ENCODE data around the gene CDYL.
"Not testable (repeated sequence)": the region's sequence is repeated elsewhere in the genome, so short reads cannot be mapped to it uniquely, and the experiment has no call there.

The CDYL gene

GRCh38 chr6:4969609-4970285, 193.5 kb downstream of the CDYL start:
- DNase-seq: no peak

GRCh38 chr6:4970739-4971395, 194.7 kb downstream of the CDYL start:
- no peak for DNase-seq

- no peak for DNase-seq
Observed at GRCh38 chr6:4971851-4972250, 195.6 kb downstream of the CDYL start.

- no peak for DNase-seq
Observed at GRCh38 chr6:4972438-4972837, 196.2 kb downstream of the CDYL start.

GRCh38 chr6:4973415-4973814, 197.2 kb downstream of the CDYL start:
- peak; percentile 41 for DNase-seq

- peak; percentile 84 for DNase-seq
Observed at GRCh38 chr6:4973982-4974745, 198.0 kb downstream of the CDYL start.

- DNase-seq: no peak
Observed at GRCh38 chr6:4974962-4975361, 198.8 kb downstream of the CDYL start.

GRCh38 chr6:4975506-4975905, 199.3 kb downstream of the CDYL start:
- no peak for DNase-seq

GRCh38 chr6:4977468-4977867, 201.3 kb downstream of the CDYL start:
- no peak for DNase-seq

- DNase-seq: no peak
Observed at GRCh38 chr6:4979426-4979825, 203.2 kb downstream of the CDYL start.

- no peak for DNase-seq
Observed at GRCh38 chr6:4981761-4982160, 205.6 kb downstream of the CDYL start.

GRCh38 chr6:4983322-4983721, 207.1 kb downstream of the CDYL start:
- DNase-seq: no peak

GRCh38 chr6:4986999-4987398, 210.8 kb downstream of the CDYL start:
- no peak for DNase-seq

GRCh38 chr6:4987432-4987831, 211.2 kb downstream of the CDYL start:
- no peak for DNase-seq

GRCh38 chr6:4994741-4995140, 218.5 kb downstream of the CDYL start:
- DNase-seq: no peak

- DNase-seq: no peak
Observed at GRCh38 chr6:4997862-4998261, 221.7 kb downstream of the CDYL start.

- DNase-seq: no peak
Observed at GRCh38 chr6:4999586-4999985, 223.4 kb downstream of the CDYL start.

- peak; percentile 99 for DNase-seq
Observed at GRCh38 chr6:5003604-5004372, 227.6 kb downstream of the CDYL start, which contains the start of gene RPP40. RPP40 (minus strand) TSS chr6:5004037; CDS start chr6:5004002, 35 bp downstream.

GRCh38 chr6:5004373-5005037, 228.3 kb downstream of the CDYL start:
- DNase-seq: no peak

- not testable (repeated sequence) for DNase-seq
Observed at GRCh38 chr6:5005038-5005433, 228.8 kb downstream of the CDYL start.
